ENCODE results near the gene CCDC88A. TPM values are rescaled to one million over a fixed set of nuclear protein-coding genes. Genes with fewer than 3 reads are reported as not detected.
A peak's percentile ranks its signal among the peaks of the same experiment; 100 is the strongest.
"Not testable (repeated sequence)": the region's sequence is repeated elsewhere in the genome, so short reads cannot be mapped to it uniquely, and the experiment has no call there.

CCDC88A gene
- total RNA-seq, 1 donor from 2014 or later, result 54.9 TPM

GRCh38 chr2:55395724-55396605 lies 23.7 kb downstream of the CCDC88A start:
- Mint-ChIP-seq H3K9me3 (ENCODE audit: unreplicated experiment) (peaks cover 13% of the 10 kb centered on the region), H3K27me3 (ENCODE audit: unreplicated experiment) (no peaks in the 10 kb centered on the region), H3K27ac (ENCODE audit: unreplicated experiment) (peak overlapping the region; percentile 57), H3K36me3 (ENCODE audit: unreplicated experiment) (peaks cover 9% of the 10 kb centered on the region), H3K4me1 (ENCODE audit: unreplicated experiment) (peaks cover 26% of the 10 kb centered on the region), H3K4me3 (ENCODE audit: unreplicated experiment) (no peak overlapping the region)
- no peak for TF ChIP-seq CTCF (IDR thresholded peaks at IDR 0.05)
- DNase-seq (ENCODE audit: extremely low spot score, unreplicated experiment), result no peak

DNA sequence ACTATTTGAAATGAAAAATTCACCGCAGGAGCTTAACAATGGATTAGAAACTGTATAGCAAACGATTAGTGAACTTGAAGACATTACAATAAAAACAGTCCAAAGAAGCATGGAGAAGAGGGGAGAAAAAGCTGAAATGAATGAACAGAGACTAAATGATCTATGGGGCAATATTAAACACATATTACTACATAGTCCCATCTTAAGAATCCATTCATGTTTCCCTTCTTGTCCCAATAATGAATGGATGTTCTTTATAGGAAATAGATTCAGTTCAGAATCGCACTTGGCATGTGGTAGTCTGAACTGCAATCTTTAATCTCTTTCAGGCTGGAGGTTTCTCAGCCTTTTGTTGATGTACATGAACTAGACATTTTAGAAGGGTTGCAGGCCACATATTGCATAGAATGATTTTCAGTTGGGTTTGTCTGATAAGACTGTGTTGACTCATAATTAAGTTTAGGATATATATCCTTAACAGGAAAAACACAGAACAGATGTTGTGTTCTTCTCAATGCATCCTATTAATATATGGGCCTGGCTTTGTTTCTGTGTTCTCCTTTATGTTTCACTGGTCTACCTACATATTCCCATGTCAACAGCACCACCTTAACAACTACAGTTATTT lies 27.9 kb downstream of the CCDC88A start:
- Mint-ChIP-seq H3K27ac (ENCODE audit: unreplicated experiment) (no peak overlapping the region), H3K36me3 (ENCODE audit: unreplicated experiment) (peaks cover 13% of the 10 kb centered on the region), H3K9me3 (ENCODE audit: unreplicated experiment) (peaks cover 20% of the 10 kb centered on the region), H3K4me1 (ENCODE audit: unreplicated experiment) (peaks cover 16% of the 10 kb centered on the region), H3K27me3 (ENCODE audit: unreplicated experiment) (no peaks in the 10 kb centered on the region), H3K4me3 (ENCODE audit: unreplicated experiment) (no peak overlapping the region)
- TF ChIP-seq CTCF (IDR thresholded peaks at IDR 0.05), result no peak
- DNase-seq (ENCODE audit: extremely low spot score, unreplicated experiment), result no peak

DNA sequence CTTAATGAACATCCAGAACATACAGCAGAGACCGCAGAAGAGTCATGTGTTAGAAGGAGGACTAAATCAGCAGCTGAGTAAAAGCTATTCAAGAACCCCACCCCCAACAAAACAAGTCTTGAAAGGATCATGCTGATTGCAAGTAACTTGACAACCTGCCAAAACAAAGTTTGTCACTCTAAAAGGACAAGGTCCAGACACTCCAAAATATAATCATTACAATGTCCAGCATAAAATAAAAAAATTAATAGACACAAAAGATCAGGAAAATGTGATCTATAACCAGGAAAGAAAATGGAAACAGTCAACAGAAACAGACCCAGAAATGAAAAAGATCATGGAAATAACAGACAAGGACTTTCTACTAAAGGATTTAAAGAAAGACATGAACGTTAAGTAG lies 28.5 kb downstream of the CCDC88A start:
- DNase-seq (ENCODE audit: extremely low spot score, unreplicated experiment), result no peak
- no peaks in the 10 kb centered on the region for H3K27me3 Mint-ChIP-seq (ENCODE audit: unreplicated experiment)
- no peak for TF ChIP-seq CTCF (IDR thresholded peaks at IDR 0.05)

GRCh38 chr2:55385516-55385915 lies 34.1 kb downstream of the CCDC88A start:
- not testable (repeated sequence) for H3K36me3 Mint-ChIP-seq (ENCODE audit: unreplicated experiment); H3K9me3 Mint-ChIP-seq (ENCODE audit: unreplicated experiment); H3K4me1 Mint-ChIP-seq (ENCODE audit: unreplicated experiment); H3K27me3 Mint-ChIP-seq (ENCODE audit: unreplicated experiment); H3K4me3 Mint-ChIP-seq (ENCODE audit: unreplicated experiment); DNase-seq (ENCODE audit: extremely low spot score, unreplicated experiment); H3K27ac Mint-ChIP-seq (ENCODE audit: unreplicated experiment)

More for the DNA sequence above, 28.5 kb downstream of the CCDC88A start:
- H3K27ac Mint-ChIP-seq (ENCODE audit: unreplicated experiment), result no peak overlapping the region
- peaks cover 13% of the 10 kb centered on the region for H3K36me3 Mint-ChIP-seq (ENCODE audit: unreplicated experiment)
- peaks cover 20% of the 10 kb centered on the region for H3K9me3 Mint-ChIP-seq (ENCODE audit: unreplicated experiment)
- peaks cover 13% of the 10 kb centered on the region for H3K4me1 Mint-ChIP-seq (ENCODE audit: unreplicated experiment)
- no peak overlapping the region for H3K4me3 Mint-ChIP-seq (ENCODE audit: unreplicated experiment)

DNA sequence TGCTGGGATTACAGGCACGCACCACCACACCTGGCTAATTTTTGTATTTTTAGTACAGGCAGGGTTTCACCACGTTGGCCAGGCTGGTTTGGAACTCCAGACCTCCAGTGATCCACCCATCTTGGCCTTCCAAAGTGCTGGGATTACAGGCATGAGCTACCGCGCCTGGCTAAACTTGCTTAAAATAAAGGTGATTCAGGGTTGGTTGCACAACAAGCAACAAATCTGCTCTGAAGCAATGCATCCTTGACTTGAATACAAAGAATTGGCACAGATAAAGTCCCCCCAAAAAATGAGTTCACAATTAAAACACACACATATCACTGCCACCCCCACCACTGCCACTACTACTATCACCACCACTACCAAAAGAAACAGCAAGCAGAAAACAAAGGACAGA lies 34.9 kb downstream of the CCDC88A start:
- H3K4me3 Mint-ChIP-seq (ENCODE audit: unreplicated experiment), result no peak overlapping the region
- DNase-seq (ENCODE audit: extremely low spot score, unreplicated experiment), result no peak
- no peak for TF ChIP-seq CTCF (IDR thresholded peaks at IDR 0.05)
- no peaks in the 10 kb centered on the region for H3K4me1 Mint-ChIP-seq (ENCODE audit: unreplicated experiment)
- no peaks in the 10 kb centered on the region for H3K27me3 Mint-ChIP-seq (ENCODE audit: unreplicated experiment)
- H3K27ac Mint-ChIP-seq (ENCODE audit: unreplicated experiment), result no peak overlapping the region
- no peaks in the 10 kb centered on the region for H3K9me3 Mint-ChIP-seq (ENCODE audit: unreplicated experiment)
- peaks cover 4% of the 10 kb centered on the region for H3K36me3 Mint-ChIP-seq (ENCODE audit: unreplicated experiment)

Data from osteocyte (in vitro differentiated cells).